AG04449 (cell line): ENCODE results near the gene ZNRF1.
"Not testable (repeated sequence)": the region's sequence is repeated elsewhere in the genome, so short reads cannot be mapped to it uniquely, and the experiment has no call there.

Source experiments
- CTCF ChIA-PET: fragments of 350-600 bp; formaldehyde crosslinking; extraction: SDS; loops from one replicate; lab custom pipeline; 2021; ENCODE audit warnings: antibody characterized with exemption; lab: Yijun Ruan, JAX
- POLR2A ChIA-PET: fragments of 400-600, 350-600 bp; formaldehyde crosslinking; extraction: SDS; loops from one replicate; lab custom pipeline; 2020; ENCODE audit warnings: antibody characterized with exemption, inconsistent platforms; lab: Yijun Ruan, JAX
- DNase-seq: peaks from one replicate; pipeline ENCODE4 v3.0.0-alpha.2; 2010; ENCODE audit warnings: low read depth, low spot score
- H3K4me3 ChIP-seq: 2 replicates; pipeline ENCODE4 v1.5.1; 2011; ENCODE audit warnings: low read depth, mild to moderate bottlenecking, control low read depth, low read length
- TF ChIP-seq, protein P1 (sequence below): IDR thresholded peaks from one replicate; pipeline ENCODE4 v1.5.1; 2011; ENCODE audit warnings: mild to moderate bottlenecking, moderate library complexity, low read length, control low read depth, inconsistent platforms; ENCODE audit not compliant: insufficient read depth; ENCODE audit errors: missing control alignments

The ZNRF1 gene

DNA sequence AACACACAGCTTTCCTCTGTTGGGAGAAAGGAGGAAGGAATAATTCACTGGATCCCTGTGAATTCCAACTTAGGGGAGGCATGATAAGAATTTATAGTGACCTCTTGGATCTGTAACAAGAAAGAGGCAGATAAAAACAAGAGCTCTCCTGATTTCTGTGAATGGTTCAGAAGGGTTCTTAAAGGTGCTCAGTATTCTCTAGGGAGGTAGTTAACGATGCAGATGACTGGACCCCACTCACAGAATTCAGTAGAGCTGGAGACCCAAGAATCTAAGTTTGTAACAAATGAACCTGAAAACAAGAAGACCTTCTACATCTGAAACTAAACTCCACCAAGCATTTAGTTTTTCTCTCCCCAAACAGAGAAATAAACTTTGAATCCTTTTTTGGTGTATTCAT is 8.6 kb downstream of the ZNRF1 start:
- ChIA-PET CTCF (interaction anchor here (0.9 to 12.7 kb wide), 4 partner anchors 9 to 104 kb away, joined by 3 to 133 read pairs (median 24); partner anchors contain the start of gene ZNRF1), POLR2A (no interaction called here)
- TF ChIP-seq, protein P1, sequence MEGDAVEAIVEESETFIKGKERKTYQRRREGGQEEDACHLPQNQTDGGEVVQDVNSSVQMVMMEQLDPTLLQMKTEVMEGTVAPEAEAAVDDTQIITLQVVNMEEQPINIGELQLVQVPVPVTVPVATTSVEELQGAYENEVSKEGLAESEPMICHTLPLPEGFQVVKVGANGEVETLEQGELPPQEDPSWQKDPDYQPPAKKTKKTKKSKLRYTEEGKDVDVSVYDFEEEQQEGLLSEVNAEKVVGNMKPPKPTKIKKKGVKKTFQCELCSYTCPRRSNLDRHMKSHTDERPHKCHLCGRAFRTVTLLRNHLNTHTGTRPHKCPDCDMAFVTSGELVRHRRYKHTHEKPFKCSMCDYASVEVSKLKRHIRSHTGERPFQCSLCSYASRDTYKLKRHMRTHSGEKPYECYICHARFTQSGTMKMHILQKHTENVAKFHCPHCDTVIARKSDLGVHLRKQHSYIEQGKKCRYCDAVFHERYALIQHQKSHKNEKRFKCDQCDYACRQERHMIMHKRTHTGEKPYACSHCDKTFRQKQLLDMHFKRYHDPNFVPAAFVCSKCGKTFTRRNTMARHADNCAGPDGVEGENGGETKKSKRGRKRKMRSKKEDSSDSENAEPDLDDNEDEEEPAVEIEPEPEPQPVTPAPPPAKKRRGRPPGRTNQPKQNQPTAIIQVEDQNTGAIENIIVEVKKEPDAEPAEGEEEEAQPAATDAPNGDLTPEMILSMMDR = no peak
- H3K4me3 ChIP-seq = no peak overlapping the region
- DNase-seq = no peak

- ChIA-PET CTCF (interaction anchor here (0.6 to 12.7 kb wide), 3 partner anchors 12 to 101 kb away, joined by 3 to 133 read pairs (median 44); partner anchors contain the start of gene ZNRF1), POLR2A (interaction anchor here (1.5 kb wide), 1 partner anchor 20 kb away, joined by 5 read pairs; no protein-coding TSS in a partner anchor)
- no peak for DNase-seq
- TF ChIP-seq, protein P1 = no peak
- H3K4me3 ChIP-seq = no peak overlapping the region
Measured at GRCh38 chr16:75010427-75010826, 11.6 kb downstream of the ZNRF1 start.

GRCh38 chr16:75011634-75012307 is 12.9 kb downstream of the ZNRF1 start:
- CTCF ChIA-PET = interaction anchor here (0.6 to 12.7 kb wide), 5 partner anchors 13 to 360 kb away, joined by 3 to 133 read pairs (median 7); partner anchors contain the start of gene ZNRF1
- DNase-seq = peak; percentile 67
- TF ChIP-seq, protein P1 = no peak
- POLR2A ChIA-PET = interaction anchor here (1.3 to 1.5 kb wide), 2 partner anchors 19 to 27 kb away, joined by 4 to 5 read pairs; partner anchors contain the start of gene WDR59
- H3K4me3 ChIP-seq = peak overlapping the region; percentile 26

DNA sequence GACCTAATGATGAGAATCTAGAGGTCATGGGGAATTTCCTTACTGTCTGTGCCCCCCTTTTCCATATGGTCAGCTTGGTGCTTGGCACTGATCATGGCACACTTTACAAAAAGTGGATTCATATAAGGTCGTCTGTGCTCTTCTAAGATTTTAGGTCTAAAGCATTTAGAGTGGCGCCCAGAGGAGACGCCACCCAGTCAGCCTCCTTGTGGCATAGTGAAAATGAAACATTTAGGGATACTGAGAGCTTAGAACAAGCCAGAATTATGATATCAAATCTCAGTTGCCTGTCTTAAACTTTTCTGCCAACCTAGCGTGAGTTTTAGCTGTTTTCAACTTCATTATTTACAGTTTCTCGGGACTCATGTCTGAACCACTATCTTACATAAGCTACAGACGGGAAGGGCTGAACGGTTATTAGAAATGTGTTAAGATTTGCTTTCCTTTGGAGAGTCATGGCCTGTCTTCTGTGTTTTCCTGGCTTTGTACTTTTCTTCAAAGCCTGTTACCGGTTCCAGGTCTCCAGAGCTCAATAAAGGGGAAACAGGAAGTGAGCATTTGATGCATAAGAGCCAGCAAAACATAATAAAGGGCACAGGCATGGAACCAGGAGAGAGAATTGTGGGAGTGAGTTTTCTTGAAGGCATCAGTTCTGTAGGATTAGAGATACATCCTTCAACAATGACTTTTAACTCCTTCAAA is 13.7 kb downstream of the ZNRF1 start:
- ChIA-PET POLR2A (interaction anchor here (1.3 kb wide), 1 partner anchor 27 kb away, joined by 4 read pairs; the partner anchor contains the start of gene WDR59), CTCF (interaction anchor here (0.6 to 12.7 kb wide), 6 partner anchors 9 to 361 kb away, joined by 3 to 133 read pairs (median 6); partner anchors contain the start of gene ZNRF1)
- no peak for DNase-seq
- no peak overlapping the region for H3K4me3 ChIP-seq
- TF ChIP-seq, protein P1 = no peak

DNA sequence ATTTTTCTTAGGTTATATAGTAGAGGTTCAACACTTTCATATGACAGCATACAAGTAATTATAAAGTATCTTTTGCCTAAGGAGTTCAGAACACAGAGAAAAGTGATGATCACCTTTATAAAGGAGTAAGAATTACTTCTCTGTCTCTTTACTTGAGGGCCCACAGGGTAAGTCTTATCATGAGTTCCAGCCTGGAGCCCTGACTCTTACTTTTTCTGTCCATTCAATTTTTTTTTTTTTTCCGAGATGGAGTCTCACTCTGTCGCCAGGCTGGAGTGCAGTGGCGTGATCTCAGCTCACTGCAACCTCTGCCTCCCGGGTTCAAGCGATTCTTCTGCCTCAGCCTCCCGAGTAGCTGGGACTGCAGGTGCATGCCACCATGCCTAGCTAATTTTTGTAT is 14.3 kb downstream of the ZNRF1 start:
- POLR2A ChIA-PET, DNase-seq, H3K4me3 ChIP-seq: not testable (repeated sequence)
- CTCF ChIA-PET = interaction anchor here (0.8 to 12.7 kb wide), 4 partner anchors 8 to 98 kb away, joined by 3 to 133 read pairs (median 24); partner anchors contain the start of gene ZNRF1

GRCh38 chr16:75014318-75014717 is 15.5 kb downstream of the ZNRF1 start:
- ChIA-PET CTCF (interaction anchor here (1.2 kb wide), 1 partner anchor 97 kb away, joined by 3 read pairs; no protein-coding TSS in a partner anchor), POLR2A (interaction anchor here (0.5 kb wide), 1 partner anchor 15 kb away, joined by 5 read pairs; no protein-coding TSS in a partner anchor)
- no peak overlapping the region for H3K4me3 ChIP-seq
- TF ChIP-seq, protein P1 = no peak
- DNase-seq = no peak

DNA sequence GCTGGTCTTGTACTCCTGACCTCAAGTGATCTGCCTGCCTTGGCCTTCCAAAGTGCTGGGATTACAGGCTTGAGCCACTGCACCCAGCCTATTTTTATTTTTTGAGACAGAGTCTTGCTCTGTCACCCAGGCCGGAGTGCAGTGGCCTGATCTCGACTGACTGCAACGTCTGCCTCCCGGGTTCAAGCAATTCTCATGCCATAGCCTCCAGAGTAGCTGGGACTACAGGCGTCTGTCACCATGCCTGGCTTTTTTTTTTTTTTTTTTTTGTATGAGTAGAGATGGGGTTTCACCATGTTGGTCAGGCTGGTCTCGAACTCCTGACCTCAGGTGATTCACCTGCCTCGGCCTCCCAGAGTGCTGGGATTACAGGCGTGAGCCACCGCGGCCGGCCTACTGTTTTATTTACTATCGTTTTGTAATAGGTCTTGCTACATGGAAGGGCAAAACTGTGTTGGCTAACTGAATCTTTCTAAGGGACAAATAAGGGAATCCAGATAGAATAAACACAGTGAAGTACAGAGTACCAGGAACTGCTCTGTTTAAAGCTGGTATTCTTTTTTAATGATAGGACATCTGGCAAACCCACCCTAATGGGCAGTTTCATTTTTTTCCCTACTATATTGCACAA is 17.7 kb downstream of the ZNRF1 start:
- CTCF ChIA-PET = interaction anchor here (1.1 to 3.2 kb wide), 3 partner anchors 12 to 94 kb away, joined by 3 to 18 read pairs (median 7); partner anchors contain the start of gene ZNRF1
- POLR2A ChIA-PET = not testable (repeated sequence)

More for the DNA sequence above, 17.7 kb downstream of the ZNRF1 start:
- not testable (repeated sequence) for DNase-seq, H3K4me3 ChIP-seq
